Activated CD8-positive, alpha-beta memory T cell treated with anti-CD3 and anti-CD28 coated beads, Interleukin-2, amount 10 ng/mL, durations not matched to agents 7 days and 5 days (primary cell): ENCODE results near the gene CLDN2. TPM values are rescaled to one million over a fixed set of nuclear protein-coding genes. Genes with fewer than 3 reads are reported as not detected.
"Not testable (repeated sequence)": the region's sequence is repeated elsewhere in the genome, so short reads cannot be mapped to it uniquely, and the experiment has no call there.

Experiments used
- ATAC-seq: fragments of 150-1000 bp; cut with Tn5 transposase; one replicate; pipeline ENCODE4 v1.10.0; 2021; ENCODE audit warnings: moderate library complexity
- CTCF ChIA-PET: fragments of 350-600 bp; sonication (Branson Sonifier 250); formaldehyde crosslinking; loops from one replicate; lab custom pipeline; 2021; ENCODE audit warnings: antibody characterized with exemption; lab: Charles Lee
- DNase-seq: peaks from one replicate; pipeline ENCODE4 v3.0.0-alpha.2; 2020
- H3K27ac Mint-ChIP-seq: one replicate; pipeline ENCODE4 v1.8.0; 2021; ENCODE audit warnings: mild to moderate bottlenecking, mixed read lengths
- H3K27me3 Mint-ChIP-seq: one replicate; pipeline ENCODE4 v1.8.0; 2021; ENCODE audit warnings: mixed read lengths
- H3K36me3 Mint-ChIP-seq: one replicate; pipeline ENCODE4 v1.8.0; 2021; ENCODE audit warnings: mild to moderate bottlenecking, mixed read lengths
- H3K4me1 Mint-ChIP-seq: one replicate; pipeline ENCODE4 v1.8.0; 2021; ENCODE audit warnings: mixed read lengths
- H3K4me3 Mint-ChIP-seq: one replicate; pipeline ENCODE4 v1.8.0; 2021; ENCODE audit warnings: mild to moderate bottlenecking, moderate library complexity, mixed read lengths
- H3K9me3 Mint-ChIP-seq: one replicate; pipeline ENCODE4 v1.8.0; 2022; ENCODE audit warnings: low read depth, mixed read lengths
- total RNA-seq, 2 experiments: library from RNA; stranded (reverse); gene quantifications; one replicate each; pipeline ENCODE4 v1.2.3, GENCODE V29; 2021

The CLDN2 gene
- total RNA-seq, 2 experiments from 2014 or later: not detected

DNA sequence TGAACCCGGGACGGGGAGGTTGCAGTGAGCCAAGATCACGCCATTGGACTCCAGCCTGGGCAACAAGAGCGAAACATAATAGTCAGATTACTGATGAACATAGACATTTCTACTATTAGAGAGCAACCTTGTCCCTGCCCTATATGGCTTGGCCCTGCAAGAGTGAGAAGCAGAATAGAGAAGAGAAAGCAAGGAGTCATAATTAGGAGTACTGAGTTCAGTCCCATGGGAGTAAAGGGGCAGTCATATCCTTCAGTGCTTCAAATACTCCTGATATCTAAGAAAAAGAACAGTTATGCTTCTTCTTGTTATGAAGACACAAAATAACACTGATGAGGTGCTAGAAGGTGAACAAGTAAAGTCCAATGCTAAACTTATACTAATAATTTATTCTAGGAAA lies 33.8 kb downstream of the CLDN2 start:
- Mint-ChIP-seq H3K36me3 (peaks cover 1% of the 10 kb centered on the region), H3K27me3 (no peaks in the 10 kb centered on the region), H3K4me3 (no peak overlapping the region), H3K9me3 (no peaks in the 10 kb centered on the region), H3K4me1 (no peaks in the 10 kb centered on the region), H3K27ac (no peak overlapping the region)
- DNase-seq (no peak), ATAC-seq (no peak)
- CTCF ChIA-PET: no interaction called here

GRCh38 chrX:106955004-106955772 lies 35.0 kb downstream of the CLDN2 start:
- CTCF ChIA-PET: no interaction called here
- no peak for ATAC-seq
- no peaks in the 10 kb centered on the region for H3K27me3 Mint-ChIP-seq

DNA sequence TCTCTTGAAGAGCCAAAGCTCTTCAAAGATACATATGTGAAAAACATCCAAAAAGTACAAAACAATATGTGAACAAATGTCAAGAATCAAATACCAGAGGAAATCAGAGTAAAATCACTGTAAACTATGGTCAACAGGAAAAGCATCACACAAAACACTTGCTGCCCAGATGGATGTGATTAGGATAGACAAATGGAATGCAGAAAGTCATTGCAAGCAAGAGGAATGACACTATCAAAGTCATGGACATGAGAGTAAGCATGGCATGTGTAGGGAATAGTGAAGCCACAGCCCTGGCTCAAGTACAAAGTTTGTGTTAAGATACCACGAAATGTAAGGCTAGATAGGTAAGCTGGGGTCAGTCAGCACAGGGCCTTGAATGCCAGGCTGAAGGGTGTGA lies 37.7 kb downstream of the CLDN2 start:
- DNase-seq (no peak), ATAC-seq (no peak)
- CTCF ChIA-PET: no interaction called here
- Mint-ChIP-seq H3K27me3 (no peaks in the 10 kb centered on the region), H3K36me3 (peaks cover 7% of the 10 kb centered on the region), H3K9me3 (no peaks in the 10 kb centered on the region), H3K4me3 (no peak overlapping the region), H3K4me1 (no peaks in the 10 kb centered on the region), H3K27ac (no peak overlapping the region)

More at GRCh38 chrX:106955004-106955772, 35.0 kb downstream of the CLDN2 start:
- Mint-ChIP-seq H3K36me3 (peaks cover 1% of the 10 kb centered on the region), H3K4me3 (no peak overlapping the region), H3K4me1 (no peaks in the 10 kb centered on the region), H3K27ac (no peak overlapping the region), H3K9me3 (no peaks in the 10 kb centered on the region)
- DNase-seq: no peak

GRCh38 chrX:106959901-106960300 lies 39.7 kb downstream of the CLDN2 start:
- Mint-ChIP-seq H3K9me3 (no peaks in the 10 kb centered on the region), H3K27me3 (no peaks in the 10 kb centered on the region), H3K27ac (no peak overlapping the region), H3K36me3 (peaks cover 11% of the 10 kb centered on the region), H3K4me3 (no peak overlapping the region), H3K4me1 (no peaks in the 10 kb centered on the region)
- no peak for DNase-seq
- CTCF ChIA-PET: no interaction called here
- no peak for ATAC-seq

GRCh38 chrX:106963111-106963510 lies 42.9 kb downstream of the CLDN2 start:
- DNase-seq: no peak
- Mint-ChIP-seq H3K4me1 (no peaks in the 10 kb centered on the region), H3K36me3 (peaks cover 16% of the 10 kb centered on the region), H3K27me3 (no peaks in the 10 kb centered on the region), H3K9me3 (no peaks in the 10 kb centered on the region), H3K27ac (no peak overlapping the region), H3K4me3 (no peak overlapping the region)
- ATAC-seq: no peak
- CTCF ChIA-PET: interaction anchor here (1.0 kb wide), 1 partner anchor 65 kb away, joined by 3 read pairs; no protein-coding TSS in a partner anchor

DNA sequence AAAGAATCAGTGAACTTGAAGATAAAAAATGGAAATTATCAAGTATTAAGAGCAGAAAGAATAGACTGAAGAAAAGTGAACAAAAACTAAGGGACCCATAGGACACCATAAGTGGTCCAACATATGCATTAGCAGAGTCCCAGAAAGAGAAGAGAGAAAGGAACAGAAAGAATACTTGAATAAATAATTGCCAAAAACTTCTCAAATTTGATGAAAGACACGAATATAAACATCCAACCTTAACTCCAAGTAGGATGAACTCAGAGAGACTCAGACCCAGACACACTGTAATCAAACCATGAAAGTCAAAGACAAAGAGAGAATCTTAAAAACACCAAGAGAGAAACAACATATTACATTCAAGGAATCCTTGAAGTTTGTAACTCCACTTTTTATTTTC lies 44.1 kb downstream of the CLDN2 start:
- Mint-ChIP-seq H3K27ac (no peak overlapping the region), H3K36me3 (peaks cover 24% of the 10 kb centered on the region), H3K9me3 (no peaks in the 10 kb centered on the region), H3K27me3 (no peaks in the 10 kb centered on the region), H3K4me1 (no peaks in the 10 kb centered on the region), H3K4me3 (no peak overlapping the region)
- DNase-seq (no peak), ATAC-seq (no peak)
- CTCF ChIA-PET: no interaction called here

- DNase-seq, H3K4me1 Mint-ChIP-seq, H3K27ac Mint-ChIP-seq, H3K9me3 Mint-ChIP-seq, H3K4me3 Mint-ChIP-seq, H3K27me3 Mint-ChIP-seq, CTCF ChIA-PET, ATAC-seq: not testable (repeated sequence)
- peaks cover 20% of the 10 kb centered on the region for H3K36me3 Mint-ChIP-seq
These were observed 46.3 kb downstream of the CLDN2 start for GRCh38 chrX:106966547-106966946.

GRCh38 chrX:106972896-106973295 lies 52.7 kb downstream of the CLDN2 start:
- no peak for DNase-seq
- CTCF ChIA-PET: no interaction called here
- no peaks in the 10 kb centered on the region for H3K4me1 Mint-ChIP-seq
- H3K27ac Mint-ChIP-seq: no peak overlapping the region
- ATAC-seq: no peak
- no peaks in the 10 kb centered on the region for H3K9me3 Mint-ChIP-seq
- H3K4me3 Mint-ChIP-seq: no peak overlapping the region
- peaks cover 11% of the 10 kb centered on the region for H3K36me3 Mint-ChIP-seq
- no peaks in the 10 kb centered on the region for H3K27me3 Mint-ChIP-seq

- Mint-ChIP-seq H3K36me3 (peaks cover 10% of the 10 kb centered on the region), H3K9me3 (no peaks in the 10 kb centered on the region), H3K4me3 (no peak overlapping the region), H3K4me1 (no peaks in the 10 kb centered on the region), H3K27ac (no peak overlapping the region), H3K27me3 (no peaks in the 10 kb centered on the region)
- ATAC-seq (no peak), DNase-seq (no peak)
- CTCF ChIA-PET: no interaction called here
These were observed 53.4 kb downstream of the CLDN2 start for GRCh38 chrX:106973433-106974149.

DNA sequence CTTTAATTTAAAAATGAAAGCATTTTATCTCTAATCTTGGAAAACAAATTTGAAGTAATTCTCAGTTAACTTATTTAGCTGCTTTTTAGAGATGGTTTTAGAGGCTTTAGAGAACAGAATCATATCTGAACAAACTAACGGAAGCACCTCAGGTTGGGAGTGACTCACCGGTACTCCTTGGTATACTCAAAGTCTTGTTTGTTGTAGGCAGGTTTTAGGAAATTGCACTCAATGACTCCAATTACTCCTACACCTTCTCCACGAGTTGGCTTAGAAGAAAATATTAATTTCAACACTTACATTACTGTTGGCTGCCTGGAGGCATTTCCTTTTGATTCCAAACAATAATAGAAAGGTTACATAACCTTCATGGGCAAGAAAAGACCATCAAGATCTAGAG lies 56.2 kb downstream of the CLDN2 start:
- ATAC-seq: no peak
- CTCF ChIA-PET: no interaction called here
- Mint-ChIP-seq H3K27ac (no peak overlapping the region), H3K9me3 (no peaks in the 10 kb centered on the region), H3K4me3 (no peak overlapping the region), H3K4me1 (no peaks in the 10 kb centered on the region), H3K27me3 (no peaks in the 10 kb centered on the region), H3K36me3 (peaks cover 4% of the 10 kb centered on the region)
- no peak for DNase-seq

Other genes with a start within 250 kb of the CLDN2 start
- gene RNF128, start 193.7 kb upstream of the CLDN2 start, total RNA-seq: not detected
- gene TBC1D8B, start 117.7 kb upstream of the CLDN2 start, total RNA-seq: 1 to 10 TPM; 1.7 to 2.2 TPM
- gene RIPPLY1, start 17.1 kb upstream of the CLDN2 start, total RNA-seq: not detected
- 1 to 10 TPM; 7.3 to 8.4 TPM for gene MORC4, start 79.8 kb downstream of the CLDN2 start, total RNA-seq
- gene RBM41, start 198.4 kb downstream of the CLDN2 start, total RNA-seq: 10 to 100 TPM; 15.3 to 15.8 TPM